Measurements from ENCODE around the gene METTL13. TPM values are rescaled to one million over a fixed set of nuclear protein-coding genes. Genes with fewer than 3 reads are reported as not detected.

Gene METTL13
- total RNA-seq, 2 donors from 2014 or later = 22.1 to 24.8 TPM

- intact Hi-C loops (cut with DNase I, micrococcal nuclease) = no loop called here
- no peak for ATAC-seq
- DNase-seq = no peak
Observed at GRCh38 chr1:171756856-171757255, 24.6 kb upstream of the METTL13 start.

- intact Hi-C loops (cut with DNase I, micrococcal nuclease) = no loop called here
- no peak for DNase-seq
Observed at GRCh38 chr1:171758011-171758410, 23.4 kb upstream of the METTL13 start.

GRCh38 chr1:171762143-171762563 lies 19.3 kb upstream of the METTL13 start:
- no peak for DNase-seq
- ATAC-seq = no peak
- intact Hi-C loops (cut with DNase I, micrococcal nuclease) = no loop called here

More at GRCh38 chr1:171758011-171758410, 23.4 kb upstream of the METTL13 start:
- no peak for ATAC-seq

- DNase-seq = no peak
- ATAC-seq = no peak
- intact Hi-C loops (cut with DNase I, micrococcal nuclease) = no loop called here
Observed at GRCh38 chr1:171763764-171764163, 17.7 kb upstream of the METTL13 start.

GRCh38 chr1:171769171-171769570 lies 12.3 kb upstream of the METTL13 start:
- DNase-seq = no peak
- intact Hi-C loops (cut with DNase I, micrococcal nuclease) = no loop called here
- no peak for ATAC-seq

- no peak for DNase-seq
- no peak for ATAC-seq
- intact Hi-C loops (cut with DNase I, micrococcal nuclease) = no loop called here
Observed at GRCh38 chr1:171769754-171770153, 11.7 kb upstream of the METTL13 start.

GRCh38 chr1:171772312-171772711 lies 9.1 kb upstream of the METTL13 start:
- intact Hi-C loops (cut with DNase I, micrococcal nuclease) = no loop called here
- no peak for ATAC-seq
- DNase-seq = no peak

- intact Hi-C loops (cut with DNase I, micrococcal nuclease) = loop anchor here in 1 of 2 donors (1.0 kb wide), 1 partner anchor 37 kb away; no protein-coding TSS in a partner anchor
- ATAC-seq = no peak
- peak in 1 of 2 donors; percentile 19 for DNase-seq
Observed at GRCh38 chr1:171780583-171781175, 781 bp upstream of the METTL13 start.

GRCh38 chr1:171783816-171784530 lies 2.5 kb downstream of the METTL13 start:
- no peak for DNase-seq
- intact Hi-C loops (cut with DNase I, micrococcal nuclease) = no loop called here
- ATAC-seq = no peak

GRCh38 chr1:171784784-171785183 lies 3.3 kb downstream of the METTL13 start:
- intact Hi-C loops (cut with DNase I, micrococcal nuclease) = no loop called here
- ATAC-seq = no peak
- DNase-seq = no peak

- no peak for ATAC-seq
- DNase-seq = no peak
- intact Hi-C loops (cut with DNase I, micrococcal nuclease) = no loop called here
Observed at GRCh38 chr1:171785766-171786165, 4.3 kb downstream of the METTL13 start.

- intact Hi-C loops (cut with DNase I, micrococcal nuclease) = no loop called here
- ATAC-seq = no peak
- no peak for DNase-seq
Observed at GRCh38 chr1:171786534-171786933, 5.1 kb downstream of the METTL13 start.

- DNase-seq = no peak
- intact Hi-C loops (cut with DNase I, micrococcal nuclease) = no loop called here
- no peak for ATAC-seq
Observed at GRCh38 chr1:171787686-171788480, 6.4 kb downstream of the METTL13 start.

GRCh38 chr1:171788696-171789095 lies 7.2 kb downstream of the METTL13 start:
- no peak for DNase-seq
- intact Hi-C loops (cut with DNase I, micrococcal nuclease) = no loop called here
- no peak for ATAC-seq

GRCh38 chr1:171790318-171790717 lies 8.9 kb downstream of the METTL13 start:
- DNase-seq = no peak
- no peak for ATAC-seq
- intact Hi-C loops (cut with DNase I, micrococcal nuclease) = no loop called here

- DNase-seq (no peak), ATAC-seq (no peak)
- intact Hi-C loops (cut with DNase I, micrococcal nuclease) = no loop called here
Observed at GRCh38 chr1:171792656-171793369, 11.4 kb downstream of the METTL13 start.

- intact Hi-C loops (cut with DNase I, micrococcal nuclease) = no loop called here
- ATAC-seq (no peak), DNase-seq (no peak)
Observed at GRCh38 chr1:171793636-171794035, 12.2 kb downstream of the METTL13 start.

- no peak for DNase-seq
- ATAC-seq = no peak
- intact Hi-C loops (cut with DNase I, micrococcal nuclease) = no loop called here
Observed at GRCh38 chr1:171794085-171794484, 12.6 kb downstream of the METTL13 start.

- intact Hi-C loops (cut with DNase I, micrococcal nuclease) = no loop called here
- DNase-seq = no peak
- ATAC-seq = no peak
Observed at GRCh38 chr1:171796592-171796991, 15.1 kb downstream of the METTL13 start.

Measured in left colon (tissue), 2 donors.